Vagina (tissue), 2 donors: ENCODE results near the gene CACNB2. TPM values are rescaled to one million over a fixed set of nuclear protein-coding genes. Genes with fewer than 3 reads are reported as not detected.

Source experiments
- DNase-seq, 2 donors: peaks; one replicate each; pipeline ENCODE4 v3.0.0-alpha.2; 2017; ENCODE audit errors: extremely low spot score in 2 of 2
- H3K27ac ChIP-seq: fragments of 200-600 bp; sonication (generic); one replicate; pipeline ENCODE4 v1.5.1; 2019
- H3K27me3 ChIP-seq: fragments of 200-600 bp; sonication (generic); one replicate; pipeline ENCODE4 v1.5.1; 2019
- H3K36me3 ChIP-seq, 2 donors: fragments of 200-600 bp; sonication (generic); one replicate each; pipeline ENCODE4 v1.5.1; 2017 to 2019
- H3K4me1 ChIP-seq: fragments of 200-600 bp; sonication (generic); one replicate; pipeline ENCODE4 v1.5.1; 2019
- H3K4me3 ChIP-seq, 2 donors: fragments of 200-600 bp; sonication (generic); 1 replicate in 1 of 2; 2 replicates in 1 of 2; pipeline ENCODE4 v1.5.1; 2016 to 2019
- H3K9me3 ChIP-seq: fragments of 200-600 bp; sonication (generic); one replicate; pipeline ENCODE4 v1.5.1; 2019
- CTCF ChIP-seq, 3 experiments: fragments of 450-650 bp in 2 of 3; fragments of 200-600 bp in 1 of 3; sonication (generic) in 1 of 3; IDR thresholded peaks; one replicate each; pipeline ENCODE4 v1.5.1; 2017 to 2019; ENCODE audit warnings: antibody characterized with exemption in 3 of 3, mild to moderate bottlenecking in 2 of 3, moderate library complexity in 2 of 3
- POLR2A ChIP-seq, 2 donors: fragments of 450-650 bp; IDR thresholded peaks; one replicate each; pipeline ENCODE4 v1.6.1; 2017; ENCODE audit warnings: antibody characterized with exemption in 2 of 2, mild to moderate bottlenecking in 2 of 2, moderate library complexity in 2 of 2
- POLR2AphosphoS5 ChIP-seq, 2 donors: sonication (generic); formaldehyde crosslinking; IDR thresholded peaks; one replicate each; pipeline ENCODE4 v1.9.0; 2017; ENCODE audit warnings: antibody characterized with exemption in 2 of 2, mild to moderate bottlenecking in 2 of 2, low read depth in 1 of 2; ENCODE audit not compliant: insufficient read depth in 1 of 2
- intact Hi-C: fragments of 100-400 bp; cut with DNase I; formaldehyde crosslinking; loops from one replicate; pipeline ENCODE4 v1.15.1; 2023
- total RNA-seq: library from RNA; depleted of rRNA; stranded (reverse); fragments of >200 nt; gene quantifications from one replicate; pipeline ENCODE4 v1.2.3, GENCODE V29; 2016

CACNB2 gene
- total RNA-seq, 1 donor from 2014 or later, result 12.8 TPM

- no peak overlapping the region for H3K4me3 ChIP-seq
- H3K27ac ChIP-seq, result no peak overlapping the region
- no peaks in the 10 kb centered on the region for H3K27me3 ChIP-seq
- H3K36me3 ChIP-seq, result peaks cover 0 to 47% of the 10 kb centered on the region in 2 donors
- no peak for TF ChIP-seq POLR2AphosphoS5 (IDR thresholded peaks at IDR 0.05; ENCODE audit: insufficient read depth in 1 of 2, low read depth in 1 of 2)
- TF ChIP-seq CTCF (IDR thresholded peaks at IDR 0.05), result no peak
- no peak for TF ChIP-seq POLR2A (IDR thresholded peaks at IDR 0.05)
- intact Hi-C loops, result no loop called here
- no peak for DNase-seq
- no peaks in the 10 kb centered on the region for H3K4me1 ChIP-seq
- no peaks in the 10 kb centered on the region for H3K9me3 ChIP-seq
Observed at GRCh38 chr10:18542832-18543231, 402.6 kb downstream of the CACNB2 start.

- Histone ChIP-seq H3K4me1 (no peaks in the 10 kb centered on the region), H3K36me3 (peaks cover 0 to 28% of the 10 kb centered on the region in 2 donors), H3K27ac (no peak overlapping the region), H3K27me3 (no peaks in the 10 kb centered on the region), H3K4me3 (no peak overlapping the region), H3K9me3 (no peaks in the 10 kb centered on the region)
- no peak for DNase-seq
- intact Hi-C loops, result no loop called here
- no peak for TF ChIP-seq POLR2AphosphoS5 (IDR thresholded peaks at IDR 0.05; ENCODE audit: insufficient read depth in 1 of 2, low read depth in 1 of 2)
- no peak for TF ChIP-seq POLR2A (IDR thresholded peaks at IDR 0.05)
- no peak for TF ChIP-seq CTCF (IDR thresholded peaks at IDR 0.05)
Observed at GRCh38 chr10:18545621-18546305, 405.5 kb downstream of the CACNB2 start.

GRCh38 chr10:18549105-18549504, 408.9 kb downstream of the CACNB2 start:
- no peaks in the 10 kb centered on the region for H3K9me3 ChIP-seq
- H3K27me3 ChIP-seq, result no peaks in the 10 kb centered on the region
- TF ChIP-seq POLR2A (IDR thresholded peaks at IDR 0.05) (no peak), POLR2AphosphoS5 (IDR thresholded peaks at IDR 0.05; ENCODE audit: insufficient read depth in 1 of 2, low read depth in 1 of 2) (no peak), CTCF (IDR thresholded peaks at IDR 0.05) (no peak)
- H3K27ac ChIP-seq, result no peak overlapping the region
- H3K4me3 ChIP-seq, result no peak overlapping the region
- no peak for DNase-seq
- H3K4me1 ChIP-seq, result no peaks in the 10 kb centered on the region
- peaks cover 0 to 18% of the 10 kb centered on the region in 2 donors for H3K36me3 ChIP-seq
- intact Hi-C loops, result no loop called here

GRCh38 chr10:18551473-18551872, 411.2 kb downstream of the CACNB2 start:
- intact Hi-C loops, result no loop called here
- TF ChIP-seq POLR2A (IDR thresholded peaks at IDR 0.05) (no peak), POLR2AphosphoS5 (IDR thresholded peaks at IDR 0.05; ENCODE audit: insufficient read depth in 1 of 2, low read depth in 1 of 2) (no peak), CTCF (IDR thresholded peaks at IDR 0.05) (no peak)
- H3K4me3 ChIP-seq, result no peak overlapping the region
- H3K27ac ChIP-seq, result no peak overlapping the region
- H3K9me3 ChIP-seq, result no peaks in the 10 kb centered on the region
- no peaks in the 10 kb centered on the region for H3K36me3 ChIP-seq
- H3K27me3 ChIP-seq, result no peaks in the 10 kb centered on the region
- no peaks in the 10 kb centered on the region for H3K4me1 ChIP-seq
- no peak for DNase-seq

GRCh38 chr10:18554479-18554878, 414.3 kb downstream of the CACNB2 start:
- H3K27ac ChIP-seq, result no peak overlapping the region
- H3K4me3 ChIP-seq, result no peak overlapping the region
- H3K27me3 ChIP-seq, result no peaks in the 10 kb centered on the region
- no peaks in the 10 kb centered on the region for H3K9me3 ChIP-seq
- no peak for DNase-seq
- no peaks in the 10 kb centered on the region for H3K4me1 ChIP-seq
- H3K36me3 ChIP-seq, result no peaks in the 10 kb centered on the region
- TF ChIP-seq POLR2AphosphoS5 (IDR thresholded peaks at IDR 0.05; ENCODE audit: insufficient read depth in 1 of 2, low read depth in 1 of 2) (no peak), CTCF (IDR thresholded peaks at IDR 0.05) (no peak), POLR2A (IDR thresholded peaks at IDR 0.05) (no peak)
- intact Hi-C loops, result no loop called here
